SK-N-SH treated with all-trans-retinoic acid at 6 μM for 48 hours (cell line): ENCODE data around the gene IFRD2.

Source experiments
- ATAC-seq: fragments of 200-7000 bp; cut with Tn5 transposase; 3 replicates; pipeline ENCODE4 v1.9.1; 2020; ENCODE audit warnings: mild to moderate bottlenecking, moderate library complexity
- ARNTL ChIP-seq: fragments of 450-650 bp; formaldehyde crosslinking; IDR thresholded peaks from 2 replicates; pipeline ENCODE4 v1.5.0; 2020; ENCODE audit warnings: low read depth, mild to moderate bottlenecking, moderate library complexity, borderline replicate concordance
- BACH2 ChIP-seq: fragments of 250-450 bp; sonication (Bioruptor Pico); IDR thresholded peaks from 2 replicates; pipeline ENCODE4 v1.9.0; 2021; ENCODE audit warnings: mild to moderate bottlenecking, borderline replicate concordance
- CSDC2 ChIP-seq: fragments of 250-450 bp; sonication (Bioruptor Pico); IDR thresholded peaks from 2 replicates; pipeline ENCODE4 v1.5.0; 2020; ENCODE audit warnings: mild to moderate bottlenecking, moderate library complexity
- ESRRG ChIP-seq: fragments of 250-450 bp; sonication (Bioruptor Pico); IDR thresholded peaks from 2 replicates; pipeline ENCODE4 v1.6.1; 2021; ENCODE audit warnings: mild to moderate bottlenecking
- GLIS3 ChIP-seq: fragments of 250-450 bp; sonication (Bioruptor Pico); IDR thresholded peaks from 2 replicates; pipeline ENCODE4 v1.5.0; 2020; ENCODE audit warnings: mild to moderate bottlenecking, moderate library complexity
- ISL1 ChIP-seq: fragments of 250-450 bp; sonication (Bioruptor Pico); IDR thresholded peaks from 2 replicates; pipeline ENCODE4 v2.1.2; 2022; ENCODE audit warnings: mild to moderate bottlenecking, moderate library complexity
- OSR1 ChIP-seq: fragments of 250-450 bp; sonication (Bioruptor Pico); IDR thresholded peaks from 2 replicates; pipeline ENCODE4 v1.8.0; 2022; ENCODE audit warnings: moderate library complexity, mild to moderate bottlenecking, inconsistent platforms
- RARB ChIP-seq: fragments of 250-450 bp; sonication (Bioruptor Pico); IDR thresholded peaks from 2 replicates; pipeline ENCODE4 v1.8.0; 2021; ENCODE audit warnings: mild to moderate bottlenecking, moderate library complexity
- TCF4 ChIP-seq: fragments of 250-450 bp; sonication (Bioruptor Pico); IDR thresholded peaks from 2 replicates; pipeline ENCODE4 v1.8.0; 2021; ENCODE audit warnings: mild to moderate bottlenecking, moderate library complexity, borderline replicate concordance
- TOX ChIP-seq: fragments of 250-450 bp; sonication (Bioruptor Pico); IDR thresholded peaks from 2 replicates; pipeline ENCODE4 v1.8.0; 2021; ENCODE audit warnings: mild to moderate bottlenecking, moderate library complexity, borderline replicate concordance
- TSHZ2 ChIP-seq: fragments of 250-450 bp; sonication (Bioruptor Pico); IDR thresholded peaks from 2 replicates; pipeline ENCODE4 v1.5.0; 2020; ENCODE audit warnings: mild to moderate bottlenecking, moderate library complexity
- ZC3H10 ChIP-seq: fragments of 250-450 bp; sonication (Bioruptor Pico); IDR thresholded peaks from 2 replicates; pipeline ENCODE4 v1.5.1; 2021; ENCODE audit warnings: mild to moderate bottlenecking, moderate library complexity
- ZFP3 ChIP-seq: fragments of 250-450 bp; sonication (Bioruptor Pico); IDR thresholded peaks from 2 replicates; pipeline ENCODE4 v1.5.0; 2020; ENCODE audit warnings: mild to moderate bottlenecking, moderate library complexity
- ZFP30 ChIP-seq: fragments of 450-650 bp; formaldehyde crosslinking; IDR thresholded peaks from 2 replicates; pipeline ENCODE4 v1.5.0; 2022; ENCODE audit warnings: mild to moderate bottlenecking, moderate library complexity
- ZNF565 ChIP-seq: fragments of 450-650 bp; formaldehyde crosslinking; conservative IDR thresholded peaks from 2 replicates; pipeline ENCODE4 v1.5.0; 2020; ENCODE audit warnings: low read depth, mild to moderate bottlenecking, moderate library complexity
- ZNF70 ChIP-seq: fragments of 450-650 bp; formaldehyde crosslinking; IDR thresholded peaks from 2 replicates; pipeline ENCODE4 v1.5.0; 2020; ENCODE audit warnings: mild to moderate bottlenecking, moderate library complexity
- ZNF8 ChIP-seq: fragments of 450-650 bp; formaldehyde crosslinking; IDR thresholded peaks from 2 replicates; pipeline ENCODE4 v1.5.0; 2020; ENCODE audit warnings: mild to moderate bottlenecking, moderate library complexity
- TF ChIP-seq, protein P1 (sequence below): fragments of 250-450 bp; sonication (Bioruptor Pico); IDR thresholded peaks from 2 replicates; pipeline ENCODE4 v1.5.1; 2021; ENCODE audit warnings: mild to moderate bottlenecking, moderate library complexity
- TF ChIP-seq, protein P2 (sequence below): fragments of 250-450 bp; sonication (Bioruptor Pico); IDR thresholded peaks from 2 replicates; pipeline ENCODE4 v1.5.1; 2020; ENCODE audit warnings: low read depth, mild to moderate bottlenecking, moderate library complexity
- TF ChIP-seq, protein P3 (sequence below): fragments of 250-450 bp; sonication (Bioruptor Pico); IDR thresholded peaks from 2 replicates; pipeline ENCODE4 v1.8.0; 2021; ENCODE audit warnings: low read depth, mild to moderate bottlenecking, moderate library complexity, borderline replicate concordance

Gene IFRD2

GRCh38 chr3:50296721-50297383 is 4.6 kb upstream of the IFRD2 start:
- no peak for ATAC-seq

DNA sequence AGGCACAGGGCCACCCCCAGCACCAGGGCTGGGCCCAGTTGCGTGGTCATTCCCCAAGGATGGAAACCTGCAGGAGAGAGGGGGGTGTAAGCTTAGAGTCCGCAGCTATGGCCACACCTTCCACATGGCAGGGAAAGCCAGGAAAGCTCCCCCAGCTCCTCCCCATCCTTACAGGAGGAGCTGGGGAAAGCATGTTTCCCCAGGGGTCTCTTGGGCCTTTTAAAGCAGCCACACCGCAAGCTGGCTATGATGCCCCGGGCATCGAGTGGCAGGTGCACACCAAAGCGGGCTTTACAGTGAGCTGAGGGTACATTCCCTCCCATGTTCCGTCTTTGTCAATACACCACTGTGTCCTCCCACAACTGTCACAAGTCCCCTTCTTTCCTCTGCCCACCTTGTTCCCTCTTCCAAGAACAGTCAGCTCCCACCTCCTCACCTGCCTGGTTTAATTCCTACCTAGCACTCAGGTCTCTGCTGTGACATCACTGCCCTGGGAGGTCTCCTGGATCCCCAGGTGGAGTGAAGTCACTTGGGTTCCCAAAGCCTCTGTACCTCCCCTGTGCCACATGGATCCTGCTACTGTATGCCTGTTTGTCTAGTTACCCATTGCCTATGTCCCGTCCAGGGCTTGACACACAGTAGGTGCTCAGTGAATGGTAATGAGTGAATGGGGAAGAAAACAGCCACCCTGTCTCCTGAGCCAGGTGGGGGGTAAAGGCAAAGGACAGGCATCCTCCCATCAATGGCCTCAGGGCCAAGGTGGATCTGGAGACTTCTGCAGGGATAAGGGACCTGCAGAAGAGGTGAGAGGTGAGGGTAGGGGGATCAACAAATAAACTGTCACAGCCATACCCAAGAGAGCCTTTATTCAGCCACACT is 3.6 kb upstream of the IFRD2 start:
- TF ChIP-seq ESRRG (CRISPR knock-in tag) (no peak), ZC3H10 (CRISPR knock-in tag) (no peak), ZNF565 (CRISPR knock-in tag) (no peak), ISL1 (CRISPR knock-in tag) (no peak), ZFP30 (CRISPR knock-in tag) (no peak), RARB (CRISPR knock-in tag) (no peak), ZNF8 (CRISPR knock-in tag) (no peak), TCF4 (CRISPR knock-in tag) (no peak), GLIS3 (CRISPR knock-in tag) (no peak)
- TF ChIP-seq, protein P1, sequence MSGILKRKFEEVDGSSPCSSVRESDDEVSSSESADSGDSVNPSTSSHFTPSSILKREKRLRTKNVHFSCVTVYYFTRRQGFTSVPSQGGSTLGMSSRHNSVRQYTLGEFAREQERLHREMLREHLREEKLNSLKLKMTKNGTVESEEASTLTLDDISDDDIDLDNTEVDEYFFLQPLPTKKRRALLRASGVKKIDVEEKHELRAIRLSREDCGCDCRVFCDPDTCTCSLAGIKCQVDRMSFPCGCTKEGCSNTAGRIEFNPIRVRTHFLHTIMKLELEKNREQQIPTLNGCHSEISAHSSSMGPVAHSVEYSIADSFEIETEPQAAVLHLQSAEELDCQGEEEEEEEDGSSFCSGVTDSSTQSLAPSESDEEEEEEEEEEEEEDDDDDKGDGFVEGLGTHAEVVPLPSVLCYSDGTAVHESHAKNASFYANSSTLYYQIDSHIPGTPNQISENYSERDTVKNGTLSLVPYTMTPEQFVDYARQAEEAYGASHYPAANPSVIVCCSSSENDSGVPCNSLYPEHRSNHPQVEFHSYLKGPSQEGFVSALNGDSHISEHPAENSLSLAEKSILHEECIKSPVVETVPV (CRISPR knock-in tag), result no peak
- ATAC-seq, result no peak

More at GRCh38 chr3:50296721-50297383, 4.6 kb upstream of the IFRD2 start:
- TF ChIP-seq GLIS3 (CRISPR knock-in tag), result no peak
- TF ChIP-seq, protein P2, sequence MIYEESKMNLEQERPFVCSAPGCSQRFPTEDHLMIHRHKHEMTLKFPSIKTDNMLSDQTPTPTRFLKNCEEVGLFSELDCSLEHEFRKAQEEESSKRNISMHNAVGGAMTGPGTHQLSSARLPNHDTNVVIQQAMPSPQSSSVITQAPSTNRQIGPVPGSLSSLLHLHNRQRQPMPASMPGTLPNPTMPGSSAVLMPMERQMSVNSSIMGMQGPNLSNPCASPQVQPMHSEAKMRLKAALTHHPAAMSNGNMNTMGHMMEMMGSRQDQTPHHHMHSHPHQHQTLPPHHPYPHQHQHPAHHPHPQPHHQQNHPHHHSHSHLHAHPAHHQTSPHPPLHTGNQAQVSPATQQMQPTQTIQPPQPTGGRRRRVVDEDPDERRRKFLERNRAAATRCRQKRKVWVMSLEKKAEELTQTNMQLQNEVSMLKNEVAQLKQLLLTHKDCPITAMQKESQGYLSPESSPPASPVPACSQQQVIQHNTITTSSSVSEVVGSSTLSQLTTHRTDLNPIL, result no peak
- TF ChIP-seq, protein P1 (CRISPR knock-in tag), result no peak
- TF ChIP-seq ZC3H10 (CRISPR knock-in tag), result no peak
- TF ChIP-seq BACH2, result no peak
- no peak for TF ChIP-seq ARNTL
- TF ChIP-seq TSHZ2 (CRISPR knock-in tag), result no peak
- no peak for TF ChIP-seq TOX (CRISPR knock-in tag)
- TF ChIP-seq ESRRG (CRISPR knock-in tag), result no peak
- TF ChIP-seq ZNF8 (CRISPR knock-in tag), result no peak
- no peak for TF ChIP-seq TCF4 (CRISPR knock-in tag)
- no peak for TF ChIP-seq ISL1 (CRISPR knock-in tag)
- no peak for TF ChIP-seq ZFP30 (CRISPR knock-in tag)
- no peak for TF ChIP-seq RARB (CRISPR knock-in tag)
- TF ChIP-seq OSR1 (CRISPR knock-in tag), result no peak
- TF ChIP-seq ZFP3 (CRISPR knock-in tag), result no peak
- TF ChIP-seq, protein P3, sequence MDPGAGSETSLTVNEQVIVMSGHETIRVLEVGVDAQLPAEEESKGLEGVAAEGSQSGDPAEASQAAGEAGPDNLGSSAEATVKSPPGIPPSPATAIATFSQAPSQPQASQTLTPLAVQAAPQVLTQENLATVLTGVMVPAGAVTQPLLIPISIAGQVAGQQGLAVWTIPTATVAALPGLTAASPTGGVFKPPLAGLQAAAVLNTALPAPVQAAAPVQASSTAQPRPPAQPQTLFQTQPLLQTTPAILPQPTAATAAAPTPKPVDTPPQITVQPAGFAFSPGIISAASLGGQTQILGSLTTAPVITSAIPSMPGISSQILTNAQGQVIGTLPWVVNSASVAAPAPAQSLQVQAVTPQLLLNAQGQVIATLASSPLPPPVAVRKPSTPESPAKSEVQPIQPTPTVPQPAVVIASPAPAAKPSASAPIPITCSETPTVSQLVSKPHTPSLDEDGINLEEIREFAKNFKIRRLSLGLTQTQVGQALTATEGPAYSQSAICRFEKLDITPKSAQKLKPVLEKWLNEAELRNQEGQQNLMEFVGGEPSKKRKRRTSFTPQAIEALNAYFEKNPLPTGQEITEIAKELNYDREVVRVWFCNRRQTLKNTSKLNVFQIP, result no peak
- TF ChIP-seq ZNF70, result no peak
- no peak for TF ChIP-seq CSDC2 (CRISPR knock-in tag)
- TF ChIP-seq, all 23 proteins: peak for 0
